Astrocyte (in vitro differentiated cells and primary cell): Measurements from ENCODE around the gene ZG16. TPM values are rescaled to one million over a fixed set of nuclear protein-coding genes. Genes with fewer than 3 reads are reported as not detected.

ENCODE experiments used
- DNase-seq: peaks from one replicate; pipeline ENCODE4 v3.0.0-alpha.2; 2010; ENCODE audit warnings: low read depth
- FAIRE-seq: peaks from 2 replicates; lab custom pipeline; 2011; peaks lifted over from hg19 to GRCh38; lab: Jason Lieb, UNC
- H2AFZ ChIP-seq: 2 replicates; pipeline ENCODE4 v1.6.0; 2012; ENCODE audit warnings: low read depth, low read length, inconsistent platforms
- H3K27ac ChIP-seq: 2 replicates; pipeline ENCODE4 v1.5.1; 2011; ENCODE audit warnings: low read depth, low read length, inconsistent platforms
- H3K27me3 ChIP-seq: 2 replicates; pipeline ENCODE4 v1.6.0; 2011; ENCODE audit warnings: low read length, inconsistent platforms; ENCODE audit not compliant: insufficient read depth
- H3K36me3 ChIP-seq: 2 replicates; pipeline ENCODE4 v1.5.1; 2011; ENCODE audit warnings: low read length, inconsistent platforms; ENCODE audit not compliant: insufficient read depth
- H3K4me1 ChIP-seq: 2 replicates; pipeline ENCODE4 v1.5.1; 2011; ENCODE audit warnings: low read length, inconsistent platforms; ENCODE audit not compliant: insufficient read depth
- H3K4me2 ChIP-seq: 2 replicates; pipeline ENCODE4 v1.6.0; 2012; ENCODE audit warnings: low read length, inconsistent platforms
- H3K4me3 ChIP-seq: 2 replicates; pipeline ENCODE4 v1.5.1; 2011; ENCODE audit warnings: low read depth, mild to moderate bottlenecking, low read length, inconsistent platforms; ENCODE audit not compliant: insufficient read depth
- H3K79me2 ChIP-seq: 2 replicates; pipeline ENCODE4 v1.6.0; 2012; ENCODE audit warnings: mild to moderate bottlenecking, low read length, inconsistent platforms; ENCODE audit not compliant: insufficient read depth
- H3K9ac ChIP-seq: 2 replicates; pipeline ENCODE4 v1.6.0; 2012; ENCODE audit warnings: mild to moderate bottlenecking, low read length, inconsistent platforms
- H3K9me3 ChIP-seq: 2 replicates; pipeline ENCODE4 v1.5.1; 2012; ENCODE audit warnings: low read depth, mild to moderate bottlenecking, low read length, inconsistent platforms; ENCODE audit not compliant: insufficient read depth
- H4K20me1 ChIP-seq: 2 replicates; pipeline ENCODE4 v1.6.0; 2012; ENCODE audit warnings: low read length, inconsistent platforms; ENCODE audit not compliant: insufficient read depth
- H3K27ac Mint-ChIP-seq: one replicate; pipeline ENCODE4 v1.8.0; 2021; ENCODE audit warnings: mild to moderate bottlenecking, mixed read lengths; ENCODE audit not compliant: unreplicated experiment
- H3K27me3 Mint-ChIP-seq: one replicate; pipeline ENCODE4 v1.8.0; 2021; ENCODE audit warnings: low read depth, mixed read lengths; ENCODE audit not compliant: unreplicated experiment
- H3K36me3 Mint-ChIP-seq: one replicate; pipeline ENCODE4 v1.8.0; 2021; ENCODE audit warnings: low read depth, mixed read lengths; ENCODE audit not compliant: unreplicated experiment
- H3K4me1 Mint-ChIP-seq: one replicate; pipeline ENCODE4 v1.8.0; 2021; ENCODE audit warnings: low read depth, mixed read lengths; ENCODE audit not compliant: unreplicated experiment
- H3K4me3 Mint-ChIP-seq: one replicate; pipeline ENCODE4 v1.8.0; 2021; ENCODE audit warnings: mild to moderate bottlenecking, moderate library complexity, mixed read lengths; ENCODE audit not compliant: unreplicated experiment
- H3K9me3 Mint-ChIP-seq: one replicate; pipeline ENCODE4 v1.8.0; 2021; ENCODE audit warnings: mild to moderate bottlenecking, mixed read lengths; ENCODE audit not compliant: unreplicated experiment
- CTCF ChIP-seq: IDR thresholded peaks from 2 replicates; pipeline ENCODE4 v1.5.1; 2011; ENCODE audit warnings: low read depth, mild to moderate bottlenecking, inconsistent platforms, low read length, moderate library complexity; ENCODE audit not compliant: insufficient read depth
- EZH2 ChIP-seq: IDR thresholded peaks from 2 replicates; pipeline ENCODE4 v1.6.1; 2012; ENCODE audit warnings: mild to moderate bottlenecking, low read length, inconsistent platforms; ENCODE audit not compliant: insufficient read depth
- total RNA-seq: library from RNA; stranded (reverse); gene quantifications from 2 replicates; pipeline ENCODE4 v1.2.1, GENCODE V29; 2021

Gene ZG16
- total RNA-seq, 1 donor from 2014 or later = not detected

- H3K27me3 ChIP-seq = no peaks in the 10 kb centered on the region
- peak overlapping the region; percentile 79 for H3K4me2 ChIP-seq
- peak overlapping the region; percentile 60 for H3K9ac ChIP-seq
- H3K36me3 Mint-ChIP-seq = no peaks in the 10 kb centered on the region
- peak overlapping the region; percentile 37 for H3K4me3 ChIP-seq
- no peaks in the 10 kb centered on the region for H3K27me3 Mint-ChIP-seq
- H3K27ac ChIP-seq = peak overlapping the region; percentile 89
- H3K9me3 ChIP-seq = no peaks in the 10 kb centered on the region
- no peak for TF ChIP-seq EZH2
- no peak for TF ChIP-seq CTCF
- FAIRE-seq (no peak), DNase-seq (peak; percentile 77)
- H3K9me3 Mint-ChIP-seq = no peaks in the 10 kb centered on the region
- H4K20me1 ChIP-seq = peaks cover 35% of the 10 kb centered on the region
- H3K79me2 ChIP-seq = peaks cover 92% of the 10 kb centered on the region
- H3K36me3 ChIP-seq = no peaks in the 10 kb centered on the region
- no peak overlapping the region for H2AFZ ChIP-seq
- peak overlapping the region; percentile 73 for H3K4me3 Mint-ChIP-seq
- H3K4me1 ChIP-seq = peaks cover 58% of the 10 kb centered on the region
- H3K4me1 Mint-ChIP-seq = peaks cover 27% of the 10 kb centered on the region
- H3K27ac Mint-ChIP-seq = peak overlapping the region; percentile 92
Measured at GRCh38 chr16:29824589-29825144, 46.6 kb downstream of the ZG16 start.

GRCh38 chr16:29825145-29826044, 47.3 kb downstream of the ZG16 start:
- peak overlapping the region; percentile 60 for H3K9ac ChIP-seq
- peaks cover 92% of the 10 kb centered on the region for H3K79me2 ChIP-seq
- H4K20me1 ChIP-seq = peaks cover 39% of the 10 kb centered on the region
- H3K27ac ChIP-seq = peak overlapping the region; percentile 89
- H3K36me3 ChIP-seq = no peaks in the 10 kb centered on the region
- Mint-ChIP-seq H3K27ac (peak overlapping the region; percentile 92), H3K9me3 (no peaks in the 10 kb centered on the region), H3K27me3 (peaks cover 2% of the 10 kb centered on the region), H3K36me3 (peaks cover 3% of the 10 kb centered on the region), H3K4me1 (peaks cover 22% of the 10 kb centered on the region), H3K4me3 (peak overlapping the region; percentile 73)
- FAIRE-seq (no peak), DNase-seq (peak; percentile 87)
- peak overlapping the region; percentile 79 for H3K4me2 ChIP-seq
- peaks cover 52% of the 10 kb centered on the region for H3K4me1 ChIP-seq
- no peak overlapping the region for H2AFZ ChIP-seq
- peak overlapping the region; percentile 37 for H3K4me3 ChIP-seq
- TF ChIP-seq EZH2 (no peak), CTCF (no peak)
- no peaks in the 10 kb centered on the region for H3K9me3 ChIP-seq
- H3K27me3 ChIP-seq = no peaks in the 10 kb centered on the region
